HPDE6-E6E7 (cell line): Measurements from ENCODE around the gene C16orf89.
A peak's percentile ranks its signal among the peaks of the same experiment; 100 is the strongest.
"Not testable (repeated sequence)": the region's sequence is repeated elsewhere in the genome, so short reads cannot be mapped to it uniquely, and the experiment has no call there.

Experiments
- DNase-seq: peaks from one replicate; pipeline ENCODE4 v3.0.0; 2011; ENCODE audit warnings: missing footprints; ENCODE audit errors: extremely low spot score

C16orf89 gene

GRCh38 chr16:5060073-5060641 is 5.6 kb downstream of the C16orf89 start:
- no peak for DNase-seq

- no peak for DNase-seq
These were observed 6.2 kb downstream of the C16orf89 start for GRCh38 chr16:5059386-5060072.

- DNase-seq = no peak
These were observed 7.3 kb downstream of the C16orf89 start for GRCh38 chr16:5058476-5058875.

- no peak for DNase-seq
These were observed 9.4 kb downstream of the C16orf89 start for GRCh38 chr16:5056352-5056751.

- no peak for DNase-seq
These were observed 10.6 kb downstream of the C16orf89 start for GRCh38 chr16:5054876-5055865.

- DNase-seq = no peak
These were observed 18.8 kb downstream of the C16orf89 start for GRCh38 chr16:5046914-5047313.

- no peak for DNase-seq
These were observed 20.1 kb downstream of the C16orf89 start for GRCh38 chr16:5045499-5046115.

GRCh38 chr16:5044581-5044980 is 21.2 kb downstream of the C16orf89 start:
- not testable (repeated sequence) for DNase-seq

GRCh38 chr16:5044011-5044540 is 21.7 kb downstream of the C16orf89 start:
- DNase-seq = no peak

GRCh38 chr16:5042574-5043171 is 23.1 kb downstream of the C16orf89 start:
- no peak for DNase-seq

- DNase-seq = peak; percentile 39
These were observed 24.1 kb downstream of the C16orf89 start for GRCh38 chr16:5041600-5042133.

- DNase-seq = no peak
These were observed 25.3 kb downstream of the C16orf89 start for GRCh38 chr16:5040451-5040850.

- DNase-seq = no peak
These were observed 29.3 kb downstream of the C16orf89 start for GRCh38 chr16:5036228-5037156.

GRCh38 chr16:5035909-5036227 is 29.9 kb downstream of the C16orf89 start:
- no peak for DNase-seq

- DNase-seq = no peak
These were observed 31.6 kb downstream of the C16orf89 start for GRCh38 chr16:5034167-5034523.

- DNase-seq = peak; percentile 79
These were observed 32.2 kb downstream of the C16orf89 start, which contains the start of gene NAGPA for GRCh38 chr16:5033256-5034166. Gene NAGPA, minus strand, starts transcription at chr16:5033935. Its CDS starts 21 bp downstream, at chr16:5033914.

GRCh38 chr16:5032748-5033167 is 33.0 kb downstream of the C16orf89 start:
- no peak for DNase-seq

GRCh38 chr16:5031601-5032000 is 34.2 kb downstream of the C16orf89 start:
- no peak for DNase-seq
